ENCODE measurements around the gene ALDH3B1. TPM values are rescaled to one million over a fixed set of nuclear protein-coding genes. Genes with fewer than 3 reads are reported as not detected.

The ALDH3B1 gene
- total and polyA plus RNA-seq, 9 of the 15 experiments (the other 6 are each of a cell fraction or from before 2014, with no cell fraction given): 0.01 to 0.35 (median 0.07) TPM; not detected in 2

- TF ChIP-seq BRCA1 (IDR thresholded peaks at IDR 0.05): no peak
- no peak for TF ChIP-seq BRCA1 (CRISPR knock-in tag; IDR thresholded peaks at IDR 0.05)
- peak; percentile 50 for TF ChIP-seq ESRRA (IDR thresholded peaks at IDR 0.05; ENCODE audit: borderline replicate concordance, low read depth)
- peak in 1 of 2 experiments; percentile 76; a peak in 2 of 3 replicates for TF ChIP-seq CBX3 (IDR thresholded peaks at IDR 0.05; ENCODE audit: borderline replicate concordance in 1 of 2, low read length in 2 of 2)
- TF ChIP-seq ARID2 (IDR thresholded peaks at IDR 0.05): no peak
- peak; percentile 84; the same call in 1 of the 2 replicates for TF ChIP-seq ZNF609 (CRISPR knock-in tag; IDR thresholded peaks at IDR 0.05; ENCODE audit: borderline replicate concordance)
- TF ChIP-seq BRD9 (IDR thresholded peaks at IDR 0.05; ENCODE audit: low read depth, partially characterized antibody): no peak
- TF ChIP-seq MXD1 (CRISPR knock-in tag; IDR thresholded peaks at IDR 0.05; ENCODE audit: borderline replicate concordance, poor library complexity, severe bottlenecking): no peak
- TF ChIP-seq SOX6 (IDR thresholded peaks at IDR 0.05): peak; percentile 17; the same call in 1 of the 2 replicates
- TF ChIP-seq ZNF695 (CRISPR knock-in tag; IDR thresholded peaks at IDR 0.05): no peak
- TF ChIP-seq KLF16 (IDR thresholded peaks at IDR 0.05): no peak
Observed at GRCh38 chr11:68038718-68039525, 28.8 kb downstream of the ALDH3B1 start, which contains the start of gene TCIRG1 (continued).

All from K562 (cell line).